ENCODE data around the gene PCNX1.

Gene PCNX1

GRCh38 chr14:71078500-71078899, 171.2 kb downstream of the PCNX1 start:
- H3K4me1 Mint-ChIP-seq, result peaks cover 39% of the 10 kb centered on the region
- H3K4me3 Mint-ChIP-seq, result no peak overlapping the region
- peaks cover 5% of the 10 kb centered on the region for H3K9me3 Mint-ChIP-seq
- no peaks in the 10 kb centered on the region for H3K27me3 Mint-ChIP-seq
- H3K36me3 Mint-ChIP-seq, result peaks cover 54% of the 10 kb centered on the region
- H3K27ac Mint-ChIP-seq, result no peak overlapping the region

- Mint-ChIP-seq H3K9me3 (no peaks in the 10 kb centered on the region), H3K27me3 (no peaks in the 10 kb centered on the region), H3K4me1 (peaks cover 32% of the 10 kb centered on the region), H3K36me3 (peaks cover 46% of the 10 kb centered on the region), H3K27ac (peak overlapping the region; percentile 62), H3K4me3 (no peak overlapping the region)
Measured at GRCh38 chr14:71086567-71086966, 179.3 kb downstream of the PCNX1 start.

- H3K36me3 Mint-ChIP-seq, result peaks cover 55% of the 10 kb centered on the region
- no peaks in the 10 kb centered on the region for H3K27me3 Mint-ChIP-seq
- no peak overlapping the region for H3K4me3 Mint-ChIP-seq
- H3K9me3 Mint-ChIP-seq, result no peaks in the 10 kb centered on the region
- no peak overlapping the region for H3K27ac Mint-ChIP-seq
- peaks cover 12% of the 10 kb centered on the region for H3K4me1 Mint-ChIP-seq
Measured at GRCh38 chr14:71089971-71090370, 182.7 kb downstream of the PCNX1 start.

- Mint-ChIP-seq H3K4me3 (no peak overlapping the region), H3K4me1 (peaks cover 19% of the 10 kb centered on the region), H3K27ac (no peak overlapping the region), H3K27me3 (no peaks in the 10 kb centered on the region), H3K9me3 (no peaks in the 10 kb centered on the region), H3K36me3 (peaks cover 37% of the 10 kb centered on the region)
Measured at GRCh38 chr14:71094722-71095121, 187.5 kb downstream of the PCNX1 start.

- H3K4me3 Mint-ChIP-seq, result no peak overlapping the region
- H3K4me1 Mint-ChIP-seq, result peaks cover 22% of the 10 kb centered on the region
- no peaks in the 10 kb centered on the region for H3K9me3 Mint-ChIP-seq
- H3K27ac Mint-ChIP-seq, result no peak overlapping the region
- peaks cover 27% of the 10 kb centered on the region for H3K36me3 Mint-ChIP-seq
- no peaks in the 10 kb centered on the region for H3K27me3 Mint-ChIP-seq
Measured at GRCh38 chr14:71096947-71097346, 189.7 kb downstream of the PCNX1 start.

- Mint-ChIP-seq H3K36me3 (peaks cover 11% of the 10 kb centered on the region), H3K4me1 (peaks cover 17% of the 10 kb centered on the region), H3K27me3 (no peaks in the 10 kb centered on the region), H3K4me3 (no peak overlapping the region), H3K27ac (no peak overlapping the region), H3K9me3 (no peaks in the 10 kb centered on the region)
Measured at GRCh38 chr14:71103662-71104484, 196.6 kb downstream of the PCNX1 start.

- no peaks in the 10 kb centered on the region for H3K27me3 Mint-ChIP-seq
- peaks cover 14% of the 10 kb centered on the region for H3K36me3 Mint-ChIP-seq
- H3K9me3 Mint-ChIP-seq, result no peaks in the 10 kb centered on the region
- H3K4me3 Mint-ChIP-seq, result no peak overlapping the region
- peaks cover 9% of the 10 kb centered on the region for H3K4me1 Mint-ChIP-seq
- no peak overlapping the region for H3K27ac Mint-ChIP-seq
Measured at GRCh38 chr14:71105177-71105576, 197.9 kb downstream of the PCNX1 start.

GRCh38 chr14:71107921-71108320, 200.7 kb downstream of the PCNX1 start:
- H3K9me3 Mint-ChIP-seq, result no peaks in the 10 kb centered on the region
- peaks cover 9% of the 10 kb centered on the region for H3K4me1 Mint-ChIP-seq
- H3K27me3 Mint-ChIP-seq, result no peaks in the 10 kb centered on the region
- no peak overlapping the region for H3K4me3 Mint-ChIP-seq
- no peak overlapping the region for H3K27ac Mint-ChIP-seq
- H3K36me3 Mint-ChIP-seq, result peaks cover 17% of the 10 kb centered on the region

GRCh38 chr14:71108398-71109119, 201.3 kb downstream of the PCNX1 start:
- no peak overlapping the region for H3K4me3 Mint-ChIP-seq
- H3K36me3 Mint-ChIP-seq, result peaks cover 17% of the 10 kb centered on the region
- H3K27me3 Mint-ChIP-seq, result no peaks in the 10 kb centered on the region
- no peaks in the 10 kb centered on the region for H3K9me3 Mint-ChIP-seq
- peak overlapping the region; percentile 21 for H3K27ac Mint-ChIP-seq
- H3K4me1 Mint-ChIP-seq, result peaks cover 9% of the 10 kb centered on the region

GRCh38 chr14:71113376-71113775, 206.1 kb downstream of the PCNX1 start:
- Mint-ChIP-seq H3K9me3 (no peaks in the 10 kb centered on the region), H3K27me3 (no peaks in the 10 kb centered on the region), H3K4me1 (peaks cover 1% of the 10 kb centered on the region), H3K4me3 (no peak overlapping the region), H3K36me3 (peaks cover 9% of the 10 kb centered on the region), H3K27ac (no peak overlapping the region)

- H3K9me3 Mint-ChIP-seq, result no peaks in the 10 kb centered on the region
- H3K4me3 Mint-ChIP-seq, result no peak overlapping the region
- no peaks in the 10 kb centered on the region for H3K27me3 Mint-ChIP-seq
- peaks cover 7% of the 10 kb centered on the region for H3K36me3 Mint-ChIP-seq
- peak overlapping the region; percentile 41 for H3K27ac Mint-ChIP-seq
- H3K4me1 Mint-ChIP-seq, result peaks cover 9% of the 10 kb centered on the region
Measured at GRCh38 chr14:71114565-71114964, 207.3 kb downstream of the PCNX1 start.

GRCh38 chr14:71115306-71115705, 208.0 kb downstream of the PCNX1 start:
- Mint-ChIP-seq H3K4me1 (peaks cover 9% of the 10 kb centered on the region), H3K36me3 (peaks cover 3% of the 10 kb centered on the region), H3K9me3 (no peaks in the 10 kb centered on the region), H3K27me3 (no peaks in the 10 kb centered on the region), H3K4me3 (no peak overlapping the region), H3K27ac (no peak overlapping the region)

GRCh38 chr14:71115821-71116567, 208.7 kb downstream of the PCNX1 start:
- Mint-ChIP-seq H3K4me1 (peaks cover 9% of the 10 kb centered on the region), H3K27me3 (no peaks in the 10 kb centered on the region), H3K4me3 (no peak overlapping the region), H3K27ac (no peak overlapping the region), H3K36me3 (peaks cover 3% of the 10 kb centered on the region), H3K9me3 (no peaks in the 10 kb centered on the region)

- Mint-ChIP-seq H3K36me3 (no peaks in the 10 kb centered on the region), H3K27ac (peak overlapping the region; percentile 3), H3K9me3 (no peaks in the 10 kb centered on the region), H3K27me3 (no peaks in the 10 kb centered on the region), H3K4me1 (peaks cover 9% of the 10 kb centered on the region), H3K4me3 (no peak overlapping the region)
Measured at GRCh38 chr14:71116568-71117122, 209.4 kb downstream of the PCNX1 start.

- H3K4me3 Mint-ChIP-seq, result no peak overlapping the region
- peak overlapping the region; percentile 93 for H3K27ac Mint-ChIP-seq
Measured at GRCh38 chr14:71117839-71118743, 210.8 kb downstream of the PCNX1 start.

More at GRCh38 chr14:71117839-71118743, 210.8 kb downstream of the PCNX1 start:
- no peaks in the 10 kb centered on the region for H3K27me3 Mint-ChIP-seq
- no peaks in the 10 kb centered on the region for H3K9me3 Mint-ChIP-seq
- H3K4me1 Mint-ChIP-seq, result peaks cover 13% of the 10 kb centered on the region
- no peaks in the 10 kb centered on the region for H3K36me3 Mint-ChIP-seq
